GM12878 (cell line): ENCODE measurements around the gene XPNPEP1. TPM values are rescaled to one million over a fixed set of nuclear protein-coding genes. Genes with fewer than 3 reads are reported as not detected.

Experiments
- ATAC-seq: fragments of 200-7000 bp; cut with Tn5 transposase; 3 replicates; pipeline ENCODE4 v1.9.1; 2020; ENCODE audit warnings: mild to moderate bottlenecking, moderate library complexity
- BruUV-seq: library from RNA; stranded (reverse); fragments of 400-500 nt; replicated peaks from 2 replicates; lab custom pipeline; 2021; lab: Mats Ljungman, UMichigan
- CTCF ChIA-PET: fragments of 300-600 bp; sonication (Branson Sonifier 250); formaldehyde crosslinking; extraction: SDS; loops from one replicate; lab custom pipeline; 2021; ENCODE audit warnings: inconsistent platforms; lab: Yijun Ruan, JAX
- POLR2A ChIA-PET: fragments of 350-600 bp; formaldehyde crosslinking; extraction: SDS; loops from one replicate; lab custom pipeline; 2021; ENCODE audit warnings: inconsistent platforms; lab: Charles Lee
- RAD21 ChIA-PET: fragments of 300-600 bp; sonication (Branson Sonifier 250); formaldehyde crosslinking; loops from one replicate; lab custom pipeline; 2023; ENCODE audit warnings: antibody characterized with exemption; ENCODE audit not compliant: unreplicated experiment; lab: Charles Lee
- SMC1A ChIA-PET: fragments of 300-600 bp; sonication (Branson Sonifier 250); formaldehyde crosslinking; loops from one replicate; lab custom pipeline; 2023; ENCODE audit not compliant: unreplicated experiment, uncharacterized antibody; lab: Charles Lee
- DNase-seq: peaks from one replicate; pipeline ENCODE4 v3.0.0-alpha.2; 2011; ENCODE audit warnings: low read depth, low spot score
- FAIRE-seq: peaks from 3 replicates; lab custom pipeline; 2011; peaks lifted over from hg19 to GRCh38; lab: Jason Lieb, UNC
- H2AFZ ChIP-seq: 2 replicates; pipeline ENCODE4 v1.6.0; 2011; ENCODE audit warnings: low read depth, low read length, control low read depth; ENCODE audit not compliant: control insufficient read depth
- H3K27ac ChIP-seq: 2 replicates; pipeline ENCODE4 v1.5.1; 2011; ENCODE audit warnings: control low read depth; ENCODE audit not compliant: control insufficient read depth, insufficient read depth
- H3K27me3 ChIP-seq, 2 experiments: replicated peaks in 1 of 2; 2 replicates each; pipeline versions ENCODE4 v1.6.0 to v1.6.1; 2011; ENCODE audit warnings: low read length in 1 of 2; ENCODE audit not compliant: control insufficient read depth in 2 of 2, insufficient read depth in 2 of 2
- H3K36me3 ChIP-seq, 2 experiments: 2 replicates each; pipeline ENCODE4 v1.5.1; 2011; ENCODE audit warnings: low read length in 1 of 2; ENCODE audit not compliant: control insufficient read depth in 2 of 2, insufficient read depth in 2 of 2
- H3K4me1 ChIP-seq: 2 replicates; pipeline ENCODE4 v1.6.1; 2011; ENCODE audit warnings: mild to moderate bottlenecking, low read length, moderate library complexity, mixed read lengths; ENCODE audit not compliant: control insufficient read depth, insufficient read depth
- H3K4me2 ChIP-seq: 2 replicates; pipeline ENCODE4 v1.6.0; 2011; ENCODE audit warnings: control low read depth; ENCODE audit not compliant: control insufficient read depth, insufficient read depth
- H3K4me3 ChIP-seq: fragments of 200-600 bp; sonication (generic); 2 replicates; pipeline ENCODE4 v1.5.1; 2016
- H3K79me2 ChIP-seq: 2 replicates; pipeline ENCODE4 v1.6.0; 2011; ENCODE audit warnings: low read length; ENCODE audit not compliant: control insufficient read depth, insufficient read depth
- H3K9ac ChIP-seq: 2 replicates; pipeline ENCODE4 v1.8.0; 2011; ENCODE audit warnings: low read length, control low read depth, mixed read lengths; ENCODE audit not compliant: control insufficient read depth, insufficient read depth
- H3K9me3 ChIP-seq: replicated peaks from 3 replicates; pipeline ENCODE4 v1.5.1; 2011; ENCODE audit warnings: mild to moderate bottlenecking, low read length; ENCODE audit not compliant: control insufficient read depth, insufficient read depth
- H4K20me1 ChIP-seq: 2 replicates; pipeline ENCODE4 v1.6.0; 2011; ENCODE audit not compliant: control insufficient read depth, insufficient read depth
- HDAC2 ChIP-seq: fragments of 200-600 bp; sonication (generic); IDR thresholded peaks from 2 replicates; pipeline ENCODE4 v1.6.1; 2017
- IKZF2 ChIP-seq, 2 experiments: fragments of 450-650 bp; IDR thresholded peaks; 2 replicates each; pipeline ENCODE4 v1.6.1; 2017; ENCODE audit warnings: mild to moderate bottlenecking in 2 of 2, moderate library complexity in 2 of 2
- KAT2A ChIP-seq: conservative IDR thresholded peaks from 2 replicates; pipeline ENCODE4 v1.6.1; 2011; ENCODE audit warnings: low read depth, low read length; ENCODE audit not compliant: control insufficient read depth
- KLF5 ChIP-seq: fragments of 450-650 bp; IDR thresholded peaks from 2 replicates; pipeline ENCODE4 v1.6.1; 2014; ENCODE audit warnings: mild to moderate bottlenecking; ENCODE audit not compliant: partially characterized antibody
- MYB ChIP-seq: fragments of 150-350 bp; IDR thresholded peaks from 2 replicates; pipeline ENCODE4 v1.6.1; 2014; ENCODE audit warnings: mild to moderate bottlenecking, low read depth, low read length, borderline replicate concordance
- NR2F1 ChIP-seq: fragments of 450-650 bp; conservative IDR thresholded peaks from 2 replicates; pipeline ENCODE4 v1.6.1; 2017; ENCODE audit warnings: mild to moderate bottlenecking
- POLR2AphosphoS2 ChIP-seq: IDR thresholded peaks from 2 replicates; pipeline ENCODE4 v1.6.1; 2011; ENCODE audit warnings: low read depth, mild to moderate bottlenecking, low read length, improper control_type of control experiment, moderate library complexity
- TARDBP ChIP-seq: IDR thresholded peaks from 2 replicates; pipeline ENCODE4 v1.6.1; 2016; ENCODE audit warnings: borderline replicate concordance
- YY1 ChIP-seq: IDR thresholded peaks from 2 replicates; pipeline ENCODE4 v1.6.1; 2011; ENCODE audit warnings: low read depth, mild to moderate bottlenecking, low read length
- ZBED1 ChIP-seq: IDR thresholded peaks from 2 replicates; pipeline ENCODE4 v1.6.1; 2016; ENCODE audit warnings: borderline replicate concordance
- WGBS: methylation state at CpG from one replicate; pipeline ENCODE4 v1.1.6; 2016; ENCODE audit warnings: low lambda C conversion rate; ENCODE audit not compliant: insufficient replicate concordance, insufficient coverage; ENCODE audit errors: missing lambda C conversion rate; 5-methylcytosine and 5-hydroxymethylcytosine counted together
- in situ Hi-C: fragments of 300-500 bp; cut with MboI; formaldehyde crosslinking; loops from 9 replicates; pipeline ENCODE4 v1.14.3; 2018; ENCODE audit warnings: mixed read lengths
- intact Hi-C: fragments of 100-400 bp; cut with micrococcal nuclease; formaldehyde crosslinking; loops from one replicate; pipeline ENCODE4 v1.14.2; 2022; ENCODE audit not compliant: unreplicated experiment
- polyA plus RNA-seq, 11 experiments: library from polyadenylated mRNA; depleted of rRNA in 4 of 11; unstranded in 6 of 11; stranded (reverse) in 5 of 11; fragments of >200 nt; fragmentation: Nextera tagmentation in 4 of 11; fragmentation: Illumina TruSeq in 1 of 11; extraction: Ambion mirVana in 4 of 11; extraction: Trizol in 1 of 11; gene quantifications; 1 replicate in 1 of 11; 2 replicates in 10 of 11; pipeline versions ENCODE4 v1.2.1 to v1.2.3, GENCODE V29; 2011 to 2016; ENCODE audit warnings: inconsistent platforms in 2 of 11, missing spikeins in 2 of 11, low read depth in 1 of 11
- total RNA-seq, 4 experiments: library from RNA; depleted of rRNA in 3 of 4; stranded (reverse); fragments of >200 nt in 3 of 4; fragmentation: Illumina TruSeq in 1 of 4; extraction: Trizol in 1 of 4; gene quantifications; 2 replicates each; pipeline versions ENCODE4 v1.2.1 to v1.2.3, GENCODE V29; 2013 to 2021
- TF ChIP-seq, protein P1 (sequence below): fragments of 450-650 bp; IDR thresholded peaks from 2 replicates; pipeline ENCODE4 v1.6.1; 2017; ENCODE audit warnings: mild to moderate bottlenecking, moderate library complexity
- TF ChIP-seq, protein P2 (sequence below): fragments of 450-650 bp; IDR thresholded peaks from 2 replicates; pipeline ENCODE4 v1.6.1; 2017; ENCODE audit warnings: mild to moderate bottlenecking, moderate library complexity
- TF ChIP-seq, protein P3 (sequence below): fragments of 450-650 bp; IDR thresholded peaks from 2 replicates; pipeline ENCODE4 v1.6.1; 2018; ENCODE audit warnings: borderline replicate concordance, mild to moderate bottlenecking; ENCODE audit not compliant: partially characterized antibody

Gene XPNPEP1
- total and polyA plus RNA-seq, 10 of the 15 experiments (the other 5 are each of a cell fraction or from before 2014, with no cell fraction given) = 22.7 to 108 (median 43.5) TPM

DNA sequence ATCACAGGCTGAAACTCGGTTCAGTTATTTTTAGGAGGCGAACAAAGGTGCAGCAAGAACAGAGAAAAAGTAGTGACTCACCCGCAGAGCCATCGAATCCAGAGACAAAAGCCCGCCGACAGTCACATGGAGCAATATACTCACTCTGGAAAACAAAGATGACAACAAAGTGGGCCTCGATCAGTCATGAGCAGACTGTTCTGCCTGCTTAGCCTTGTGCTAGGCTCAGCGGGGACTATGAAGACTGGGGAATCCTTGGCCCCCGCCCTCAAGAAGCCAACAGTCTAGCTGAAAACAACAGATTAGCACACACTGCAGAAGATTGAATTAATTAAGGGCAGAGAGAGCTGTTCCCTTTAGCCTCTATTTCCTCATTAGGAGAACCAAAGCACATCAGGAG lies 30.4 kb downstream of the XPNPEP1 start:
- 82% methylated on average over 9 of the region's 9 CpGs for WGBS
- TF ChIP-seq ZBED1 (no peak), IKZF2 (IDR thresholded peaks at IDR 0.05) (no peak), POLR2AphosphoS2 (no peak), MYB (no peak), YY1 (no peak), KAT2A (no peak), NR2F1 (no peak), TARDBP (no peak), HDAC2 (no peak), KLF5 (no peak)
- TF ChIP-seq, protein P1, sequence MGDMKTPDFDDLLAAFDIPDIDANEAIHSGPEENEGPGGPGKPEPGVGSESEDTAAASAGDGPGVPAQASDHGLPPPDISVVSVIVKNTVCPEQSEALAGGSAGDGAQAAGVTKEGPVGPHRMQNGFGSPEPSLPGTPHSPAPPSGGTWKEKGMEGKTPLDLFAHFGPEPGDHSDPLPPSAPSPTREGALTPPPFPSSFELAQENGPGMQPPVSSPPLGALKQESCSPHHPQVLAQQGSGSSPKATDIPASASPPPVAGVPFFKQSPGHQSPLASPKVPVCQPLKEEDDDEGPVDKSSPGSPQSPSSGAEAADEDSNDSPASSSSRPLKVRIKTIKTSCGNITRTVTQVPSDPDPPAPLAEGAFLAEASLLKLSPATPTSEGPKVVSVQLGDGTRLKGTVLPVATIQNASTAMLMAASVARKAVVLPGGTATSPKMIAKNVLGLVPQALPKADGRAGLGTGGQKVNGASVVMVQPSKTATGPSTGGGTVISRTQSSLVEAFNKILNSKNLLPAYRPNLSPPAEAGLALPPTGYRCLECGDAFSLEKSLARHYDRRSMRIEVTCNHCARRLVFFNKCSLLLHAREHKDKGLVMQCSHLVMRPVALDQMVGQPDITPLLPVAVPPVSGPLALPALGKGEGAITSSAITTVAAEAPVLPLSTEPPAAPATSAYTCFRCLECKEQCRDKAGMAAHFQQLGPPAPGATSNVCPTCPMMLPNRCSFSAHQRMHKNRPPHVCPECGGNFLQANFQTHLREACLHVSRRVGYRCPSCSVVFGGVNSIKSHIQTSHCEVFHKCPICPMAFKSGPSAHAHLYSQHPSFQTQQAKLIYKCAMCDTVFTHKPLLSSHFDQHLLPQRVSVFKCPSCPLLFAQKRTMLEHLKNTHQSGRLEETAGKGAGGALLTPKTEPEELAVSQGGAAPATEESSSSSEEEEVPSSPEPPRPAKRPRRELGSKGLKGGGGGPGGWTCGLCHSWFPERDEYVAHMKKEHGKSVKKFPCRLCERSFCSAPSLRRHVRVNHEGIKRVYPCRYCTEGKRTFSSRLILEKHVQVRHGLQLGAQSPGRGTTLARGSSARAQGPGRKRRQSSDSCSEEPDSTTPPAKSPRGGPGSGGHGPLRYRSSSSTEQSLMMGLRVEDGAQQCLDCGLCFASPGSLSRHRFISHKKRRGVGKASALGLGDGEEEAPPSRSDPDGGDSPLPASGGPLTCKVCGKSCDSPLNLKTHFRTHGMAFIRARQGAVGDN = no peak
- TF ChIP-seq, protein P2, sequence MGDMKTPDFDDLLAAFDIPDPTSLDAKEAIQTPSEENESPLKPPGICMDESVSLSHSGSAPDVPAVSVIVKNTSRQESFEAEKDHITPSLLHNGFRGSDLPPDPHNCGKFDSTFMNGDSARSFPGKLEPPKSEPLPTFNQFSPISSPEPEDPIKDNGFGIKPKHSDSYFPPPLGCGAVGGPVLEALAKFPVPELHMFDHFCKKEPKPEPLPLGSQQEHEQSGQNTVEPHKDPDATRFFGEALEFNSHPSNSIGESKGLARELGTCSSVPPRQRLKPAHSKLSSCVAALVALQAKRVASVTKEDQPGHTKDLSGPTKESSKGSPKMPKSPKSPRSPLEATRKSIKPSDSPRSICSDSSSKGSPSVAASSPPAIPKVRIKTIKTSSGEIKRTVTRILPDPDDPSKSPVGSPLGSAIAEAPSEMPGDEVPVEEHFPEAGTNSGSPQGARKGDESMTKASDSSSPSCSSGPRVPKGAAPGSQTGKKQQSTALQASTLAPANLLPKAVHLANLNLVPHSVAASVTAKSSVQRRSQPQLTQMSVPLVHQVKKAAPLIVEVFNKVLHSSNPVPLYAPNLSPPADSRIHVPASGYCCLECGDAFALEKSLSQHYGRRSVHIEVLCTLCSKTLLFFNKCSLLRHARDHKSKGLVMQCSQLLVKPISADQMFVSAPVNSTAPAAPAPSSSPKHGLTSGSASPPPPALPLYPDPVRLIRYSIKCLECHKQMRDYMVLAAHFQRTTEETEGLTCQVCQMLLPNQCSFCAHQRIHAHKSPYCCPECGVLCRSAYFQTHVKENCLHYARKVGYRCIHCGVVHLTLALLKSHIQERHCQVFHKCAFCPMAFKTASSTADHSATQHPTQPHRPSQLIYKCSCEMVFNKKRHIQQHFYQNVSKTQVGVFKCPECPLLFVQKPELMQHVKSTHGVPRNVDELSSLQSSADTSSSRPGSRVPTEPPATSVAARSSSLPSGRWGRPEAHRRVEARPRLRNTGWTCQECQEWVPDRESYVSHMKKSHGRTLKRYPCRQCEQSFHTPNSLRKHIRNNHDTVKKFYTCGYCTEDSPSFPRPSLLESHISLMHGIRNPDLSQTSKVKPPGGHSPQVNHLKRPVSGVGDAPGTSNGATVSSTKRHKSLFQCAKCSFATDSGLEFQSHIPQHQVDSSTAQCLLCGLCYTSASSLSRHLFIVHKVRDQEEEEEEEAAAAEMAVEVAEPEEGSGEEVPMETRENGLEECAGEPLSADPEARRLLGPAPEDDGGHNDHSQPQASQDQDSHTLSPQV = no peak
- TF ChIP-seq, protein P3, sequence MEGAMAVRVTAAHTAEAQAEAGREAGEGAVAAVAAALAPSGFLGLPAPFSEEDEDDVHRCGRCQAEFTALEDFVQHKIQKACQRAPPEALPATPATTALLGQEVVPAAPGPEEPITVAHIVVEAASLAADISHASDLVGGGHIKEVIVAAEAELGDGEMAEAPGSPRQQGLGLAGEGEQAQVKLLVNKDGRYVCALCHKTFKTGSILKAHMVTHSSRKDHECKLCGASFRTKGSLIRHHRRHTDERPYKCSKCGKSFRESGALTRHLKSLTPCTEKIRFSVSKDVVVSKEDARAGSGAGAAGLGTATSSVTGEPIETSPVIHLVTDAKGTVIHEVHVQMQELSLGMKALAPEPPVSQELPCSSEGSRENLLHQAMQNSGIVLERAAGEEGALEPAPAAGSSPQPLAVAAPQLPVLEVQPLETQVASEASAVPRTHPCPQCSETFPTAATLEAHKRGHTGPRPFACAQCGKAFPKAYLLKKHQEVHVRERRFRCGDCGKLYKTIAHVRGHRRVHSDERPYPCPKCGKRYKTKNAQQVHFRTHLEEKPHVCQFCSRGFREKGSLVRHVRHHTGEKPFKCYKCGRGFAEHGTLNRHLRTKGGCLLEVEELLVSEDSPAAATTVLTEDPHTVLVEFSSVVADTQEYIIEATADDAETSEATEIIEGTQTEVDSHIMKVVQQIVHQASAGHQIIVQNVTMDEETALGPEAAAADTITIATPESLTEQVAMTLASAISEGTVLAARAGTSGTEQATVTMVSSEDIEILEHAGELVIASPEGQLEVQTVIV = no peak

More for the DNA sequence above, 30.4 kb downstream of the XPNPEP1 start:
- ChIA-PET SMC1A (no interaction called here), POLR2A (interaction anchor here (0.8 kb wide), 1 partner anchor 12 kb away, joined by 3 read pairs; no protein-coding TSS in a partner anchor), RAD21 (no interaction called here), CTCF (interaction anchor here (1.2 to 3.0 kb wide), 3 partner anchors 9 to 88 kb away, joined by 3 to 19 read pairs (median 5); no protein-coding TSS in a partner anchor)
- no TSS peak for BruUV-seq
- ATAC-seq (no peak), DNase-seq (no peak), FAIRE-seq (no peak)
- intact Hi-C loops = no loop called here
- Histone ChIP-seq H3K4me2 (no peak overlapping the region), H3K27ac (no peak overlapping the region; the same call in 1 of the 2 replicates), H3K36me3 (peaks cover 9 to 17% of the 10 kb centered on the region in 2 experiments), H3K4me3 (no peak overlapping the region), H4K20me1 (no peaks in the 10 kb centered on the region), H3K9ac (no peak overlapping the region), H3K4me1 (peaks cover 9% of the 10 kb centered on the region; the same call in 1 of the 2 replicates), H2AFZ (no peak overlapping the region), H3K9me3 (no peaks in the 10 kb centered on the region), H3K79me2 (no peaks in the 10 kb centered on the region; the same call in 1 of the 2 replicates), H3K27me3 (no peaks in the 10 kb centered on the region)
- in situ Hi-C loops = no loop called here
